GM12878 (cell line): Measurements from ENCODE around the gene ZNF780B.

Experiments used
- ETV6 ChIP-seq, 2 experiments: fragments of 450-650 bp in 1 of 2; IDR thresholded peaks in 1 of 2; conservative IDR thresholded peaks in 1 of 2; 2 replicates each; pipeline ENCODE4 v1.6.1; 2014; ENCODE audit warnings: antibody characterized with exemption in 1 of 2, borderline replicate concordance in 1 of 2, low read depth in 1 of 2, mild to moderate bottlenecking in 1 of 2, moderate library complexity in 1 of 2
- MEF2A ChIP-seq: IDR thresholded peaks from 2 replicates; pipeline ENCODE4 v1.6.1; 2011; ENCODE audit warnings: low read depth, mild to moderate bottlenecking, low read length, moderate library complexity; ENCODE audit not compliant: insufficient read depth
- MYB ChIP-seq: fragments of 150-350 bp; IDR thresholded peaks from 2 replicates; pipeline ENCODE4 v1.6.1; 2014; ENCODE audit warnings: mild to moderate bottlenecking, low read depth, low read length, borderline replicate concordance
- POLR2A ChIP-seq: IDR thresholded peaks from 2 replicates; pipeline ENCODE4 v1.6.1; 2011; ENCODE audit warnings: low read depth, mild to moderate bottlenecking, low read length
- RFX5 ChIP-seq: IDR thresholded peaks from 2 replicates; pipeline ENCODE4 v1.6.1; 2011; ENCODE audit warnings: low read depth, low read length, improper control_type of control experiment
- SREBF1 ChIP-seq: IDR thresholded peaks from 2 replicates; pipeline ENCODE4 v1.6.1; 2012; ENCODE audit warnings: mild to moderate bottlenecking, low read length
- YY1 ChIP-seq: IDR thresholded peaks from 2 replicates; pipeline ENCODE4 v1.6.1; 2011; ENCODE audit warnings: low read depth, mild to moderate bottlenecking, low read length
- ZSCAN29 ChIP-seq: fragments of 450-650 bp; IDR thresholded peaks from 2 replicates; pipeline ENCODE4 v1.6.1; 2017; ENCODE audit warnings: mild to moderate bottlenecking, moderate library complexity
- TF ChIP-seq, protein P1 (sequence below), 3 experiments: IDR thresholded peaks in 2 of 3; conservative IDR thresholded peaks in 1 of 3; 2 replicates each; pipeline ENCODE4 v1.5.1; 2011; ENCODE audit warnings: low read depth in 3 of 3, low read length in 3 of 3, mild to moderate bottlenecking in 3 of 3, control low read depth in 2 of 3, moderate library complexity in 2 of 3, inconsistent platforms in 1 of 3, mixed read lengths in 1 of 3; ENCODE audit not compliant: control insufficient read depth in 2 of 3, insufficient read depth in 1 of 3; ENCODE audit errors: extremely low read depth in 1 of 3

DNA sequence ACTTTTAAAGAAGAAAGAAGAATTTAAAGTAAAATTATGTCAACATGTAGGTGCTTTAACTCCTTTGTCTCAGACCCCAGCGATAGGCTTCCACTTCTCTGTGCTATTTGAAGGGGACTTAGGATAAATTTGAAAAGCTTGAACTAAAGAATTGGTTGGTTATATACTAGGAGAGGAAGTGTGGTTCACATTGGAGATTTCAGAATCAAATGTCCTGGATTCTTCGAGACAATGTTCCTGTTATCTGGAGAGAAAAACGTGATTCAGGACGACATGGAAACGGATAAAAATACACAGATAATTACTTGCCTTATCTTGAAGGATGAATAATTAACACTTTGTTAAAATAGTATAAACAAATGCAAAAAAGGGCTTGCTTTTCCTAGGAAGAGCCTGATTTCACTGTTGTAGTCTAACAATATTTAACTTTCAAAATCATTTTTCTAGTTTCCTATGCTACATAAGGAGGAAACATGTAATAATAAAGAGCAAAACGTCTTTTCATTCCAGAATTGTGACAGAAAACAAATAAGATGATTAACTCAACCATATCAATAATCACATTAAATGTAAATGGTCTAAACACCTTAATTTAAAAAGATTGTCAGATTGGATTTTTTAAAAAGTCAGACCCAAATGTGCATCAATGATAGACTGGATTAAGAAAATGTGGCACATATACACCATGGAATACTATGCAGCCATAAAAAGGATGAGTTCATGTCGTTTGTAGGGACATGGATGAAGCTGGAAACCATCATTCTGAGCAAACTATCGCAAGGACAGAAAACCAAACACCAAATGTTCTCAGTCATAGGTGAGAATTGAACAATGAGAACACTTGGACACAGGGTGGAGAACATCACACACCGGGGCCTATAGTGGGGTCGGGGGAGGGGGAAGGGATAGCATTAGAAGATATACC, 35.4 kb upstream of the ZNF780B start:
- no peak for TF ChIP-seq ETV6 (conservative IDR thresholded peaks at IDR 0.05 in 1 of 2, IDR thresholded peaks at IDR 0.05 in 1 of 2; ENCODE audit: borderline replicate concordance in 1 of 2, low read depth in 1 of 2)
- no peak for TF ChIP-seq ZSCAN29
- TF ChIP-seq MYB, result no peak
- TF ChIP-seq POLR2A, result no peak
- TF ChIP-seq SREBF1, result no peak
- no peak for TF ChIP-seq YY1
- TF ChIP-seq, protein P1, sequence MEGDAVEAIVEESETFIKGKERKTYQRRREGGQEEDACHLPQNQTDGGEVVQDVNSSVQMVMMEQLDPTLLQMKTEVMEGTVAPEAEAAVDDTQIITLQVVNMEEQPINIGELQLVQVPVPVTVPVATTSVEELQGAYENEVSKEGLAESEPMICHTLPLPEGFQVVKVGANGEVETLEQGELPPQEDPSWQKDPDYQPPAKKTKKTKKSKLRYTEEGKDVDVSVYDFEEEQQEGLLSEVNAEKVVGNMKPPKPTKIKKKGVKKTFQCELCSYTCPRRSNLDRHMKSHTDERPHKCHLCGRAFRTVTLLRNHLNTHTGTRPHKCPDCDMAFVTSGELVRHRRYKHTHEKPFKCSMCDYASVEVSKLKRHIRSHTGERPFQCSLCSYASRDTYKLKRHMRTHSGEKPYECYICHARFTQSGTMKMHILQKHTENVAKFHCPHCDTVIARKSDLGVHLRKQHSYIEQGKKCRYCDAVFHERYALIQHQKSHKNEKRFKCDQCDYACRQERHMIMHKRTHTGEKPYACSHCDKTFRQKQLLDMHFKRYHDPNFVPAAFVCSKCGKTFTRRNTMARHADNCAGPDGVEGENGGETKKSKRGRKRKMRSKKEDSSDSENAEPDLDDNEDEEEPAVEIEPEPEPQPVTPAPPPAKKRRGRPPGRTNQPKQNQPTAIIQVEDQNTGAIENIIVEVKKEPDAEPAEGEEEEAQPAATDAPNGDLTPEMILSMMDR (IDR thresholded peaks at IDR 0.05 in 2 of 3, conservative IDR thresholded peaks at IDR 0.05 in 1 of 3; ENCODE audit: control insufficient read depth in 2 of 3, extremely low read depth in 1 of 3, insufficient read depth in 1 of 3, low read depth in 3 of 3, low read length in 3 of 3), result no peak
- no peak for TF ChIP-seq RFX5
- TF ChIP-seq MEF2A, result no peak
